ENCODE measurements around the gene SLC22A3. TPM values are rescaled to one million over a fixed set of nuclear protein-coding genes. Genes with fewer than 3 reads are reported as not detected.

SLC22A3 gene
- total and polyA plus RNA-seq, 2 experiments from 2014 or later = 34.9 to 40.3 TPM

DNA sequence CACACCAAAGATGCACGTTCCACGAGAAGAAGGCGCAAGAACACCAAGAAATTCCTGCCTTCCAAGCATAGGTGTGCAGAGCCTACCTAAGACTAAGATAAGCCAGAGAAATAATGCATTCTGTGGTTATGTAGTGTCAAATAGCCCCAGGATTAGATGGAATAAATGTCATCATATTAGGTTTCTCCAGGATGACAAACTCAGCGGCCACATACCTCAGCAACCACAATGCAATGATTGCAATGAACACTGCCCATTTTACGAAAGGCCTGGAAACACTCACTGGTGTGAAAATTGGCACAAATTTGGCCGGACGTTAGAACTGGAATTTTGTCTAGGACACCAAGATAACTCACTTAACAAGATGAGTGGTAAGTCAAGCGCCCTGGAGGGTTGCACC is 129.7 kb downstream of the SLC22A3 start:
- no peaks in the 10 kb centered on the region for H3K79me2 ChIP-seq
- H3K4me3 ChIP-seq = no peak overlapping the region
- no peaks in the 10 kb centered on the region for H3K36me3 ChIP-seq (replicated peaks; ENCODE audit: insufficient read depth, low read depth)
- TF ChIP-seq EZH2 (IDR thresholded peaks at IDR 0.05; ENCODE audit: borderline replicate concordance) = no peak
- TF ChIP-seq, protein P1, sequence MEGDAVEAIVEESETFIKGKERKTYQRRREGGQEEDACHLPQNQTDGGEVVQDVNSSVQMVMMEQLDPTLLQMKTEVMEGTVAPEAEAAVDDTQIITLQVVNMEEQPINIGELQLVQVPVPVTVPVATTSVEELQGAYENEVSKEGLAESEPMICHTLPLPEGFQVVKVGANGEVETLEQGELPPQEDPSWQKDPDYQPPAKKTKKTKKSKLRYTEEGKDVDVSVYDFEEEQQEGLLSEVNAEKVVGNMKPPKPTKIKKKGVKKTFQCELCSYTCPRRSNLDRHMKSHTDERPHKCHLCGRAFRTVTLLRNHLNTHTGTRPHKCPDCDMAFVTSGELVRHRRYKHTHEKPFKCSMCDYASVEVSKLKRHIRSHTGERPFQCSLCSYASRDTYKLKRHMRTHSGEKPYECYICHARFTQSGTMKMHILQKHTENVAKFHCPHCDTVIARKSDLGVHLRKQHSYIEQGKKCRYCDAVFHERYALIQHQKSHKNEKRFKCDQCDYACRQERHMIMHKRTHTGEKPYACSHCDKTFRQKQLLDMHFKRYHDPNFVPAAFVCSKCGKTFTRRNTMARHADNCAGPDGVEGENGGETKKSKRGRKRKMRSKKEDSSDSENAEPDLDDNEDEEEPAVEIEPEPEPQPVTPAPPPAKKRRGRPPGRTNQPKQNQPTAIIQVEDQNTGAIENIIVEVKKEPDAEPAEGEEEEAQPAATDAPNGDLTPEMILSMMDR (IDR thresholded peaks at IDR 0.05; ENCODE audit: poor library complexity) = no peak
- no peak for TF ChIP-seq EZH2phosphoT487 (IDR thresholded peaks at IDR 0.05; ENCODE audit: low read depth, severe bottlenecking, unreplicated experiment)
- H3K9me2 ChIP-seq (replicated peaks; ENCODE audit: insufficient read depth) = no peaks in the 10 kb centered on the region
- WGBS (ENCODE audit: low lambda C conversion rate, missing lambda C conversion rate) = 95% methylated on average over 8 of the region's 8 CpGs
- no peaks in the 10 kb centered on the region for H3K27me3 ChIP-seq
- H2AFZ ChIP-seq = no peak overlapping the region
- H4K20me1 ChIP-seq (ENCODE audit: insufficient read depth, poor library complexity, severe bottlenecking) = no peaks in the 10 kb centered on the region
- DNase-seq (ENCODE audit: low spot score) = no peak
- no peak overlapping the region for H3K27ac ChIP-seq
- no peak overlapping the region for H3K4me2 ChIP-seq
- H3K9me3 ChIP-seq (ENCODE audit: low read depth) = no peaks in the 10 kb centered on the region
- H3K4me1 ChIP-seq (ENCODE audit: insufficient read depth) = no peaks in the 10 kb centered on the region

DNA sequence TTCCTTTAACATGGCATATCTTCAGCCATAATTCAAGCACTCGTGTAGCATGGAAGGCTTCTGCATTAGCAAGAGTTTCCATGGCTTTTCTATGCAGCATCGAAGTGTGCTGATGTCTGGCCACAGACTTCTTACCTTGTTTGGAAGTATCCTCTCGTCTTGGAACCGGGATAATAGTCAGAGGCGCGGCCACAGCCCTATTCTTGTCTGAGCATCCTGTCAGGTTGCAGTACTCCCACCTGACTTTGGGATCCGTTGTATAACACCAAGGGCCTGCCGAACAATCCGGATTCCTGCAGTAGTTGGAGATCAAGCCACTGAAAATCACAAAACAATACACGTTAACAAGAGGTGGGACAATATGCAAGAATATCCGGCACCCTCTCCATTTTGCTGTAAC is 138.9 kb downstream of the SLC22A3 start:
- no peak for TF ChIP-seq EZH2 (IDR thresholded peaks at IDR 0.05; ENCODE audit: borderline replicate concordance)
- TF ChIP-seq, protein P1 (IDR thresholded peaks at IDR 0.05; ENCODE audit: poor library complexity) = no peak
- TF ChIP-seq EZH2phosphoT487 (IDR thresholded peaks at IDR 0.05; ENCODE audit: low read depth, severe bottlenecking, unreplicated experiment) = no peak
- WGBS (ENCODE audit: low lambda C conversion rate, missing lambda C conversion rate) = 94% methylated on average over 11 of the region's 11 CpGs
- no peaks in the 10 kb centered on the region for H3K36me3 ChIP-seq (replicated peaks; ENCODE audit: insufficient read depth, low read depth)

DNA sequence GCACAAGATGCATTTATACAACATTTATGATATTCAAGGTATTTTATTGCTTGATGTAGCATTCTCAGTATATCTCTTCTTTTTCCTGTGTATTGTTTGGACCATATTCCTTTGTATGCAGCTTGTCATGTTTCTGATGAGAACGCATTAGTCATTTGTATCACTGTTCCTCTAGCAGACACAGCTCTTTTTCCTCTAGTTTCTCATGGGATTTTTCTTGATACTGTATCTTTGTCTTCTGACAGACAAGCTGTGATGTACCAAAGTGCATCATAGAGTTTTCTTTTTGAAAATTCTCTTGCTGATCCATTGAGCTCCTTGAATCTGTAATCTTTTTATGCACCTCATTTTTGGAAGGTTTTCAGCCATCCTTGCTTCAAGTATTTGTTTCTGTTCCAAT is 140.9 kb downstream of the SLC22A3 start:
- 97% methylated on average over 1 of the region's 1 CpG for WGBS (ENCODE audit: low lambda C conversion rate, missing lambda C conversion rate)
- Histone ChIP-seq H3K9me3 (ENCODE audit: low read depth) (no peaks in the 10 kb centered on the region), H3K4me2 (no peak overlapping the region), H3K27me3 (no peaks in the 10 kb centered on the region), H3K4me3 (no peak overlapping the region), H4K20me1 (ENCODE audit: insufficient read depth, poor library complexity, severe bottlenecking) (no peaks in the 10 kb centered on the region), H2AFZ (no peak overlapping the region), H3K36me3 (replicated peaks; ENCODE audit: insufficient read depth, low read depth) (no peaks in the 10 kb centered on the region), H3K9me2 (replicated peaks; ENCODE audit: insufficient read depth) (no peaks in the 10 kb centered on the region), H3K4me1 (ENCODE audit: insufficient read depth) (no peaks in the 10 kb centered on the region), H3K79me2 (no peaks in the 10 kb centered on the region), H3K27ac (no peak overlapping the region)
- DNase-seq (ENCODE audit: low spot score) = no peak
- no peak for TF ChIP-seq EZH2phosphoT487 (IDR thresholded peaks at IDR 0.05; ENCODE audit: low read depth, severe bottlenecking, unreplicated experiment)

More for the DNA sequence above, 138.9 kb downstream of the SLC22A3 start:
- Histone ChIP-seq H3K27me3 (no peaks in the 10 kb centered on the region), H3K9me2 (replicated peaks; ENCODE audit: insufficient read depth) (no peaks in the 10 kb centered on the region), H4K20me1 (ENCODE audit: insufficient read depth, poor library complexity, severe bottlenecking) (no peaks in the 10 kb centered on the region), H2AFZ (no peak overlapping the region), H3K4me2 (no peak overlapping the region), H3K27ac (no peak overlapping the region), H3K4me3 (no peak overlapping the region), H3K4me1 (ENCODE audit: insufficient read depth) (no peaks in the 10 kb centered on the region), H3K9me3 (ENCODE audit: low read depth) (no peaks in the 10 kb centered on the region), H3K79me2 (no peaks in the 10 kb centered on the region)
- no peak for DNase-seq (ENCODE audit: low spot score)

- DNase-seq (ENCODE audit: low spot score) = no peak
- H3K4me3 ChIP-seq = no peak overlapping the region
- H3K9me3 ChIP-seq (ENCODE audit: low read depth) = no peaks in the 10 kb centered on the region
- H3K4me1 ChIP-seq (ENCODE audit: insufficient read depth) = no peaks in the 10 kb centered on the region
- 99% methylated on average over 3 of the region's 3 CpGs for WGBS (ENCODE audit: low lambda C conversion rate, missing lambda C conversion rate)
- H4K20me1 ChIP-seq (ENCODE audit: insufficient read depth, poor library complexity, severe bottlenecking) = no peaks in the 10 kb centered on the region
- H3K36me3 ChIP-seq (replicated peaks; ENCODE audit: insufficient read depth, low read depth) = no peaks in the 10 kb centered on the region
- no peak overlapping the region for H3K27ac ChIP-seq
- TF ChIP-seq, protein P1 (IDR thresholded peaks at IDR 0.05; ENCODE audit: poor library complexity) = no peak
- TF ChIP-seq EZH2 (IDR thresholded peaks at IDR 0.05; ENCODE audit: borderline replicate concordance) (no peak), EZH2phosphoT487 (IDR thresholded peaks at IDR 0.05; ENCODE audit: low read depth, severe bottlenecking, unreplicated experiment) (no peak)
- no peaks in the 10 kb centered on the region for H3K79me2 ChIP-seq
- no peak overlapping the region for H3K4me2 ChIP-seq
- no peaks in the 10 kb centered on the region for H3K27me3 ChIP-seq
- no peaks in the 10 kb centered on the region for H3K9me2 ChIP-seq (replicated peaks; ENCODE audit: insufficient read depth)
- no peak overlapping the region for H2AFZ ChIP-seq
Observed at GRCh38 chr6:160494576-160494975, 146.4 kb downstream of the SLC22A3 start.

Data from hepatocyte (in vitro differentiated cells).